Lung (tissue), 12 donors: ENCODE measurements around the gene ISL1. TPM values are rescaled to one million over a fixed set of nuclear protein-coding genes. Genes with fewer than 3 reads are reported as not detected.
A peak's percentile ranks its signal among the peaks of the same experiment; 100 is the strongest.

ENCODE experiments used
- ATAC-seq: fragments of 200-7000 bp; cut with Tn5 transposase; one replicate; pipeline ENCODE4 v1.9.1; 2020; ENCODE audit warnings: moderate number of reproducible peaks; ENCODE audit not compliant: insufficient read depth, low FRiP score
- DNase-seq, 3 donors: peaks; one replicate each; pipeline ENCODE4 v3.0.0-alpha.2; 2013 to 2017
- H3K27ac ChIP-seq, 2 donors: one replicate each; pipeline ENCODE4 v1.5.1; 2013; ENCODE audit warnings: mild to moderate bottlenecking in 2 of 2, moderate library complexity in 2 of 2, control low read depth in 1 of 2, inconsistent platforms in 1 of 2, low read depth in 1 of 2, low read length in 1 of 2
- H3K27me3 ChIP-seq, 3 donors: one replicate each; pipeline ENCODE4 v1.5.1; 2013; ENCODE audit warnings: low read length in 2 of 3; ENCODE audit not compliant: control insufficient read depth in 3 of 3, insufficient read depth in 3 of 3
- H3K36me3 ChIP-seq, 4 donors: one replicate each; pipeline ENCODE4 v1.5.1; 2013; ENCODE audit warnings: low read length in 4 of 4, mild to moderate bottlenecking in 1 of 4, moderate library complexity in 1 of 4; ENCODE audit not compliant: control insufficient read depth in 4 of 4, insufficient read depth in 4 of 4
- H3K4me1 ChIP-seq, 5 donors: one replicate each; pipeline ENCODE4 v1.5.1; 2013; ENCODE audit warnings: low read length in 5 of 5, mild to moderate bottlenecking in 2 of 5, moderate library complexity in 1 of 5; ENCODE audit not compliant: control insufficient read depth in 5 of 5, insufficient read depth in 5 of 5
- H3K4me3 ChIP-seq: one replicate; pipeline ENCODE4 v1.5.1; 2013; ENCODE audit warnings: mild to moderate bottlenecking, control low read depth, moderate library complexity
- H3K9ac ChIP-seq, 2 donors: one replicate each; pipeline ENCODE4 v1.5.1; 2013; ENCODE audit warnings: low read length in 2 of 2, control low read depth in 1 of 2; ENCODE audit not compliant: insufficient read depth in 1 of 2
- H3K9me3 ChIP-seq, 4 donors: one replicate each; pipeline ENCODE4 v1.5.1; 2013; ENCODE audit warnings: low read length in 3 of 4, mild to moderate bottlenecking in 1 of 4, moderate library complexity in 1 of 4; ENCODE audit not compliant: control insufficient read depth in 4 of 4, insufficient read depth in 3 of 4
- CTCF ChIP-seq: IDR thresholded peaks from 2 replicates; pipeline ENCODE4 v1.5.1; 2012; ENCODE audit warnings: mild to moderate bottlenecking; ENCODE audit errors: control extremely low read depth, extremely low read depth
- WGBS, 2 donors: extraction: QIAGEN DNeasy Blood & Tissue Kit; methylation state at CpG; one replicate each; pipeline ENCODE4 v1.1.7; 2013; 5-methylcytosine and 5-hydroxymethylcytosine counted together
- polyA plus RNA-seq, 2 donors: library from polyadenylated mRNA; stranded (reverse); fragments of 200-250 nt; gene quantifications; one replicate each; pipeline ENCODE4 v1.2.1, GENCODE V29; 2013
- total RNA-seq, 2 donors: library from RNA; depleted of rRNA in 1 of 2; stranded (reverse); fragments of >200 nt in 1 of 2; gene quantifications; one replicate each; pipeline ENCODE4 v1.2.1, GENCODE V29; 2014 to 2021
- donor health status: control.
- donor health status: control.
- donor health status: Bipolar disorder and iron deficiency.
- donor health status: healthy.
- donor health status: DM: yes; HTN: yes; CAD: no.

The ISL1 gene
- total and polyA plus RNA-seq, 4 donors: 0.06 to 0.51 (median 0.17) TPM; not detected in 1

GRCh38 chr5:51389288-51389576 is 6.0 kb downstream of the ISL1 start:
- Histone ChIP-seq H3K9ac (no peak overlapping the region), H3K27ac (no peak overlapping the region), H3K9me3 (peaks cover 0 to 21% (median 0%) of the 10 kb centered on the region in 4 donors), H3K4me3 (no peak overlapping the region), H3K27me3 (peaks cover 31 to 98% (median 90%) of the 10 kb centered on the region in 3 donors), H3K36me3 (no peaks in the 10 kb centered on the region), H3K4me1 (peaks cover 0 to 11% (median 0%) of the 10 kb centered on the region in 5 donors)
- DNase-seq: no peak
- ATAC-seq: no peak
- WGBS, 2 donors: 2 to 6% methylated on average over 11 to 17 of the region's 17 CpGs
- TF ChIP-seq CTCF: no peak

- no peak overlapping the region for H3K27ac ChIP-seq
- peaks cover 31 to 98% (median 88%) of the 10 kb centered on the region in 3 donors for H3K27me3 ChIP-seq
- 6% methylated on average over 57 to 68 of the region's 68 CpGs for WGBS, 2 donors
- TF ChIP-seq CTCF: no peak
- DNase-seq (peak in 1 of 3 donors; percentile 21), ATAC-seq (no peak)
- no peak overlapping the region for H3K4me3 ChIP-seq
- no peaks in the 10 kb centered on the region for H3K36me3 ChIP-seq
- H3K9me3 ChIP-seq: peaks cover 0 to 21% (median 0%) of the 10 kb centered on the region in 4 donors
- no peak overlapping the region for H3K9ac ChIP-seq
- H3K4me1 ChIP-seq: peaks cover 0 to 11% (median 0%) of the 10 kb centered on the region in 5 donors
These were observed 6.6 kb downstream of the ISL1 start for GRCh38 chr5:51389577-51390463.

- H3K9me3 ChIP-seq: peaks cover 0 to 24% (median 0%) of the 10 kb centered on the region in 4 donors
- whole genome bisulfite sequencing, 2 donors: 45 to 51% methylated on average over 5 of the region's 5 CpGs
- no peak for ATAC-seq
- no peak overlapping the region for H3K4me3 ChIP-seq
- DNase-seq: no peak
- no peak for TF ChIP-seq CTCF
- peaks cover 31 to 98% (median 88%) of the 10 kb centered on the region in 3 donors for H3K27me3 ChIP-seq
- H3K36me3 ChIP-seq: no peaks in the 10 kb centered on the region
- H3K9ac ChIP-seq: no peak overlapping the region
- H3K4me1 ChIP-seq: peaks cover 0 to 11% (median 0%) of the 10 kb centered on the region in 5 donors
- H3K27ac ChIP-seq: no peak overlapping the region
These were observed 7.9 kb downstream of the ISL1 start for GRCh38 chr5:51391175-51391574.
